ENCODE results near the gene FBXO30.

DNA sequence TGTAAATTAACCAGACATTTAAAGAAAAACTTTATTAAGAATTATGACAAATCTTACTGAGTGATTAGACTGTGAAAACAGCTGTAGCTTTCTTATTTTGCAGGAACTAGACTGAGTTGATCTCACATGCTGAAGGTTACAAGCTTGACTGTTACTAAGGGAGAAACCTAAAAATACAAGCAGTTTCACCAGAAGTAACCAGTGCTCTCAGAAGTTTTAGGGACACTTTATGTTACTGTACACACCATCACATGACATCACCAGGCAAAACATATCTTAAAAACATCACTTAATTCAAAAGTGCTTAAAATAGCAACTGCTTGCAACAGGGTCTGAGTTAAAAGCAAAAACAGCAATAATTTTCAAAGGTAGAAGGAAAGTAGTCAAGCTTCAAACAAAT is 5.4 kb downstream of the FBXO30 start:
- no peak for TF ChIP-seq POLR2A (IDR thresholded peaks at IDR 0.05)
- no peak for TF ChIP-seq CTCF (IDR thresholded peaks at IDR 0.05)
